IgD-negative memory B cell (primary cell): ENCODE measurements around the gene GPX2. TPM values are rescaled to one million over a fixed set of nuclear protein-coding genes. Genes with fewer than 3 reads are reported as not detected.
"Not testable (repeated sequence)": the region's sequence is repeated elsewhere in the genome, so short reads cannot be mapped to it uniquely, and the experiment has no call there.

Source experiments
- H3K27ac Mint-ChIP-seq, 3 donors: one replicate each; pipeline ENCODE4 v1.8.0; 2020 to 2022; ENCODE audit warnings: mild to moderate bottlenecking in 3 of 3, mixed read lengths in 3 of 3, moderate library complexity in 1 of 3
- H3K27me3 Mint-ChIP-seq: one replicate; pipeline ENCODE4 v1.8.0; 2021; ENCODE audit warnings: mixed read lengths
- H3K36me3 Mint-ChIP-seq: one replicate; pipeline ENCODE4 v1.8.0; 2020; ENCODE audit warnings: mild to moderate bottlenecking, mixed read lengths
- H3K4me1 Mint-ChIP-seq, 3 donors: one replicate each; pipeline ENCODE4 v1.8.0; 2020 to 2022; ENCODE audit warnings: mixed read lengths in 3 of 3, mild to moderate bottlenecking in 1 of 3
- H3K4me3 Mint-ChIP-seq, 4 donors: one replicate each; pipeline ENCODE4 v1.8.0; 2020 to 2022; ENCODE audit warnings: mild to moderate bottlenecking in 4 of 4, mixed read lengths in 4 of 4, moderate library complexity in 3 of 4
- H3K9me3 Mint-ChIP-seq, 3 donors: one replicate each; pipeline ENCODE4 v1.8.0; 2020 to 2021; ENCODE audit warnings: mixed read lengths in 3 of 3, mild to moderate bottlenecking in 1 of 3
- polyA plus RNA-seq: library from polyadenylated mRNA; unstranded; fragments of 300-500 nt; fragmentation: Illumina TruSeq; gene quantifications from one replicate; pipeline ENCODE4 v1.2.3, GENCODE V29; 2021

The GPX2 gene
- polyA plus RNA-seq, 1 donor from 2014 or later: not detected

DNA sequence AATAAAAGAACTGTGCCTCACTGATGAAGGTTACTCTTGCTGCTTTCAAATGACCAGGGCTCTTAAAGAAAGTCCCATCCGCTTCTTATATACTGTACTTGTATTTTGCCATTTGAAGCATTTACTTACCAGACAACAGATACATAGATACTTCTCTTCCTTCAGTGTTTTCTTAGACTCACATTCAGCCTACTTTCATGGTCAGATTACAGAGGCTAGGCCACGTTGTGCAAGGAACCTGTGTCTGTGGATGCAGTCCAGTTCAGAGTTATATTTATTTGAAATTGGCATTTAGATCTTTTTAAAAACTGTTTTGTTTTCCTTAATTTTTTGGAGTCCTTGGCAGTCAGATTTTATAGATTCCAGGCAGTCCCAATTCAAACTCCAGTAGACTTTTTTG lies 22.1 kb downstream of the GPX2 start:
- Mint-ChIP-seq H3K4me3 (no peak overlapping the region), H3K36me3 (peaks cover 5% of the 10 kb centered on the region), H3K4me1 (peaks cover 23 to 37% (median 34%) of the 10 kb centered on the region in 3 donors), H3K27ac (no peak overlapping the region), H3K9me3 (no peaks in the 10 kb centered on the region), H3K27me3 (no peaks in the 10 kb centered on the region)

- no peaks in the 10 kb centered on the region for H3K27me3 Mint-ChIP-seq
- H3K4me1 Mint-ChIP-seq: peaks cover 29 to 44% (median 39%) of the 10 kb centered on the region in 3 donors
- H3K4me3 Mint-ChIP-seq: peak overlapping the region in 1 of 4 donors; percentile 57
- H3K9me3 Mint-ChIP-seq: no peaks in the 10 kb centered on the region
- H3K36me3 Mint-ChIP-seq: peaks cover 5% of the 10 kb centered on the region
- peak overlapping the region in 1 of 3 donors; percentile 9 for H3K27ac Mint-ChIP-seq
Observed at GRCh38 chr14:64919618-64920017, 22.9 kb downstream of the GPX2 start.

DNA sequence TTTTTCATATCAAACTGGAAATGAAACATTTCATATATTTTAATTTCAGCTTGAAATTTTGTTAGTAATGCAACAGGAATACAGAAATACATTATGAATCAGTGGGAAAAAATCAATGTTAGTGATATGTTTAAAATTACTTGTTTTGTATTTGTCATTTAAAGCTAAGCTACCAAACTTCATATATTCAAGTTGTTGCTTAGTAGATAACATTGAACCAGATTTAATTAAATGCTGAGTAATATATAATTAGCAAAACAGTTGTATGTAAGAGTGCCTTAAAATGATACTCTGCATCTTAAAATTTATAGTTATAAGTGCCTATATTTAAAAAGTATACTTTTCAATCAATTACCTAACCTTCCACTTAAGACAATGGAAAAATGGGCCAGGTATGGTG lies 23.3 kb downstream of the GPX2 start:
- no peak overlapping the region for H3K27ac Mint-ChIP-seq
- peaks cover 28 to 44% (median 39%) of the 10 kb centered on the region in 3 donors for H3K4me1 Mint-ChIP-seq
- H3K27me3 Mint-ChIP-seq: no peaks in the 10 kb centered on the region
- no peaks in the 10 kb centered on the region for H3K9me3 Mint-ChIP-seq
- no peak overlapping the region for H3K4me3 Mint-ChIP-seq
- H3K36me3 Mint-ChIP-seq: peaks cover 5% of the 10 kb centered on the region

DNA sequence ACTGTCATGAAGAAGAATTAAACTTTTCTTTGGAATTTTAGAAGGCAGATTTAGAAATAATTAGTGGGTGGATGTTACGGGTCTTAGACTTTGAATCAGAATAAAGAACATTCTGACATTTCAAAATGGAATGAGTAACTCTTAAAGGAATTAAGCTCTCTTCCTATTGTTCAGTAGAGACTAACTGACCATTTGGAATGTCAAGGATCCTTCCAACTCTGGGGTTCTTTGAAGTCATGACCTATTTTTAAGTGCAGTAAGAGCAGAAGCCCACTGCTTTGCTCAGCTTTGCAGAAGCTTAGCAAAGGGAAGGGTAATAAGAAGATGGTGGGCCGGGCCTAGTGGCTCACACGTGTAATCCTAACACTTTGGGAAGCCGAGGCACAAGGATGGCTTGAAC lies 24.3 kb downstream of the GPX2 start:
- Mint-ChIP-seq H3K36me3 (peaks cover 3% of the 10 kb centered on the region), H3K9me3 (no peaks in the 10 kb centered on the region), H3K27me3 (no peaks in the 10 kb centered on the region), H3K4me3 (no peak overlapping the region), H3K4me1 (peaks cover 32 to 46% (median 39%) of the 10 kb centered on the region in 3 donors), H3K27ac (peak overlapping the region in 2 of 3 donors; percentile 71 to 81)

DNA sequence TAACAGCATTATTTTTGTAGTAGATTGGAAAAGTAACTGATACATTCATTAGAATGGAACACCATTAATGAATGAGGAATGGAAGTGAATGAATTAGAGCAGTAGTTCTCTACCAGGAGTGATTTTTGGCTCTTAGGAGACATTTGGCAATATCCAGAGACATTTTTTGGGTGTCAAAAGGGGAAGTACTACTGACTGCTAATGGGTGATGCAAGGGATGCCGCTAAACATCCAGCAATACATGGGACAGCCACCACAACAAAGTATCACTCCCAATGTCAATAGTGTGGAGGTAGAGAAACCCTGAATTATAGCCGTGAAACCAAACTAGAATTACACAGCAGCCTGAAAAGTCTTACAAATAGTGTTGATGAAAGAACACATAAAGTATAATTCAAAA lies 26.7 kb downstream of the GPX2 start:
- Mint-ChIP-seq H3K27me3 (no peaks in the 10 kb centered on the region), H3K4me1 (peaks cover 26 to 39% (median 34%) of the 10 kb centered on the region in 3 donors), H3K9me3 (no peaks in the 10 kb centered on the region), H3K36me3 (peaks cover 3% of the 10 kb centered on the region), H3K27ac (peak overlapping the region in 2 of 3 donors; percentile 72 to 94), H3K4me3 (peak overlapping the region; percentile 87 to 98 (median 92))

- Mint-ChIP-seq H3K27ac (peak overlapping the region; percentile 72 to 98 (median 94)), H3K4me3 (peak overlapping the region; percentile 87 to 98 (median 92)), H3K9me3 (no peaks in the 10 kb centered on the region), H3K36me3 (no peaks in the 10 kb centered on the region), H3K27me3 (no peaks in the 10 kb centered on the region), H3K4me1 (peaks cover 26 to 36% (median 30%) of the 10 kb centered on the region in 3 donors)
Observed at GRCh38 chr14:64915029-64915424, 27.5 kb downstream of the GPX2 start.

GRCh38 chr14:64914237-64915028 lies 28.1 kb downstream of the GPX2 start, which contains the start of gene CHURC1:
Gene CHURC1 (plus strand): TSS chr14:64914455. CDS start chr14:64914496, 41 bp downstream.
- H3K9me3 Mint-ChIP-seq: no peaks in the 10 kb centered on the region
- no peaks in the 10 kb centered on the region for H3K36me3 Mint-ChIP-seq
- peak within 1 kb of the TSS; percentile 72 to 98 (median 94) for H3K27ac Mint-ChIP-seq
- no peaks in the 10 kb centered on the region for H3K27me3 Mint-ChIP-seq
- H3K4me1 Mint-ChIP-seq: peaks cover 26 to 32% (median 27%) of the 10 kb centered on the region in 3 donors
- H3K4me3 Mint-ChIP-seq: peak within 1 kb of the TSS; percentile 87 to 98 (median 92)

- H3K4me1 Mint-ChIP-seq: peaks cover 24 to 28% (median 26%) of the 10 kb centered on the region in 3 donors
- peak overlapping the region; percentile 87 to 98 (median 92) for H3K4me3 Mint-ChIP-seq
- not testable (repeated sequence) for H3K36me3 Mint-ChIP-seq, H3K27me3 Mint-ChIP-seq, H3K9me3 Mint-ChIP-seq
- H3K27ac Mint-ChIP-seq: peak overlapping the region in 2 of 3 donors; percentile 72 to 94
Observed at GRCh38 chr14:64913477-64913876, 29.1 kb downstream of the GPX2 start.

- Mint-ChIP-seq H3K36me3 (no peaks in the 10 kb centered on the region), H3K4me3 (peak overlapping the region in 1 of 4 donors; percentile 87), H3K9me3 (no peaks in the 10 kb centered on the region), H3K27ac (peak overlapping the region in 1 of 3 donors; percentile 59), H3K27me3 (no peaks in the 10 kb centered on the region), H3K4me1 (peaks cover 18 to 20% (median 20%) of the 10 kb centered on the region in 3 donors)
Observed at GRCh38 chr14:64912261-64912660, 30.3 kb downstream of the GPX2 start.

DNA sequence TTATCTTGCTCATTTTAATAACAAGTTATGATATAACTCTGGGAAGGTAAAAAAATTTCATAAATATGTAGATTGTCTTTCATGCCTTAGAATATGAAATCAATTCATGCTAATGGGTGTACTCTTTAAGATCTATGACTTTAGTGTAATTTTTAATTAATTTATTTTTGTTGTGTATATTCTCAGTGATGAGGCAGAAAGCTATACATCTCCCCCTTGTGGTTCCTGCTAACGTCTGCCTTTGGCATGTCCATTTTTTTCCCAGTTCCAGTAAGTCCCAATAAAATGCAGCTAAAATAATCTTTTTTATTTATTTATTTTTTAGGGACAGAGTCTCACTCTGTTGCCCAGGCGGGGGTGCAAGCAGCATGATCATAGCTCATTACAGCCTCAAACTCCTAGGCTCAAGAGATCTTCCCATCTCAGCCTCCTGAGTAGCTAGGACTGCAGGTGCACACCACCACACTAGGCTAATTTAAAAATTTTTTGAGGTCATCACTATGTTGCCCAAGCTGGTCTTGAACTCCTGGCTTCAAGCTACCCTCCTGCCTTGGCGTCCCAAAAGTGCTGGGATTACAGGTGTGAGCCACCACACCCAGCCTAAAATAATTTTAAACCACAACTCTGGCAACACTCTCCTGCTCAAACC lies 31.6 kb downstream of the GPX2 start:
- H3K27ac Mint-ChIP-seq: peak overlapping the region in 1 of 3 donors; percentile 79
- no peak overlapping the region for H3K4me3 Mint-ChIP-seq
- H3K36me3 Mint-ChIP-seq: no peaks in the 10 kb centered on the region
- peaks cover 11 to 18% (median 14%) of the 10 kb centered on the region in 3 donors for H3K4me1 Mint-ChIP-seq
- H3K27me3 Mint-ChIP-seq: peaks cover 5% of the 10 kb centered on the region
- no peaks in the 10 kb centered on the region for H3K9me3 Mint-ChIP-seq

DNA sequence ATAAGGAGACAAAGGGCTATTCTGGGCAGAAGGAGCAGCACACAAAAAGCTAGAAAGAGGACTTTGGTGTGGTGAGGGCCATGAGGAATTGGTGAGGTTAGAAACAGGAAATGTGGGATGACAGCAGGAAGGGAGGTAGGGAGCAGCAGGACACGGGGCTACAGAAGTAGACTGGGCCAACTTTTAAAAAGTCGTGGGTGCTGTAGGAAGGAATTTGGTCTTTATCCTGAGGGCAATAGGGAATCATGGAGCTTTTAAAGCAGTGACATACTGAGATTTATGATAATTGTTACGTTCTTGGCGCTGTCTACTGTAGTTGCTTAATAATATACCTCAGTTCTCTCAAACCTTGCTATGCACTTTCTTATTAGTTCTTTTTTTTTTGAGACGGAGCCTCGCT lies 36.5 kb downstream of the GPX2 start:
- H3K4me1 Mint-ChIP-seq: no peaks in the 10 kb centered on the region
- no peak overlapping the region for H3K27ac Mint-ChIP-seq
- no peaks in the 10 kb centered on the region for H3K36me3 Mint-ChIP-seq
- H3K27me3 Mint-ChIP-seq: peaks cover 22% of the 10 kb centered on the region
- no peak overlapping the region for H3K4me3 Mint-ChIP-seq
- no peaks in the 10 kb centered on the region for H3K9me3 Mint-ChIP-seq

- Mint-ChIP-seq H3K27ac (no peak overlapping the region), H3K36me3 (peaks cover 5% of the 10 kb centered on the region), H3K9me3 (no peaks in the 10 kb centered on the region), H3K27me3 (peaks cover 15% of the 10 kb centered on the region), H3K4me1 (no peaks in the 10 kb centered on the region), H3K4me3 (no peak overlapping the region)
Observed at GRCh38 chr14:64899958-64900357, 42.6 kb downstream of the GPX2 start.

DNA sequence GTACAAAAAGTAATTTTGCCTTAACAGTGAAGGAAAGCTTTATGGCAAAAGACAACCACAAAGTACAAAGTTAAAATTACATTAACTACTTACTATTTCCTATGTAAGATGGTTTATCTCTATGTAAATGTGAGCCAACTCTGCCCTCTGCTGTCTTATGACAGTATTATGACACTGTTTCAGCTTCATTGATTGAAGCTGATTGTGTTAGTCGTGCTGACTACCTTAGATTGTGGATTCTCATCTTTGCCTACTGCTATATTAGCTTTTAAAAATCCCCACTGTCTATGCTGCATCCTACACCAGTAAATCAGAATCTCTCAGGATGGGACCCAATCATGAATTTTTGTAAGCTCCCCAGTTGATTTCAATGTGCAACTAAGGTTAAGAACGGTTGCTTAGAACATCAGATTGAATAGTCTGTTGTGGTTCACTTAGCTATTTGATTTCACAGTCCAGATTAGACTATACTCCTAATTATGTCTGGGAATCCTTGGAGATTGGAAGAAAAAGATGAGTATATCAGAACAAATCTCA lies 50.6 kb downstream of the GPX2 start:
- Mint-ChIP-seq H3K4me3 (no peak overlapping the region), H3K36me3 (no peaks in the 10 kb centered on the region), H3K27ac (no peak overlapping the region), H3K9me3 (no peaks in the 10 kb centered on the region), H3K4me1 (no peaks in the 10 kb centered on the region), H3K27me3 (peaks cover 9% of the 10 kb centered on the region)

DNA sequence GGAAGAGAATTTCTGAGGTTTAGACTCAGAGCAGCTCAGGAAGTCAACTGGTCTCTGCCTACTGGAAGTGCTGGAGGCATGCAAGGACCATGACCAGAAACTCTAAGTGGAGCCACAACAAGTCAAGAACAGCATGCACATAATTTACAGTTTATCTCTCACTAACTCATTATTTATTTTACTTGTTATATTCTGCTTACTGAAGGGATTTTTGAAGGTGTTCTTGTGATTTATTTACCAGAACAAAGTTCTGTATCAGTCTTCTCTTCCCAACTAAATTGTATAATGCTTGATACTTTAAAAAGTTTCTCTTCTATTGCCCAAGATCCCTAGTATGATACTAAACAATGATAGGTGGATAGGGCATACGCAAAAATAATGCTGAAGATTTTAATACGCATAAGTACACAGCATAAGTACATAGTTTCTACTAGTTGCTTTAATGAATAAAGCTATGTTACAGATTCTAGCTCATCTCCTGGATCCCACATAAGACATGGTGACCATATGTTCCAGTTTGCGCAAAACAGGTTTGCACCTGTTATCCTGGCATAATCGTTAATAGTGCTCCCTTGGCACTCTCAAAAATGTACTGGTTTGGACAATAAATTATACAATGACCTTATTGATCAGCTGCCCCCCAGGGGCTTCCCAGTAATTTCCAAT lies 51.2 kb downstream of the GPX2 start:
- H3K27ac Mint-ChIP-seq: no peak overlapping the region
- no peak overlapping the region for H3K4me3 Mint-ChIP-seq
- H3K4me1 Mint-ChIP-seq: no peaks in the 10 kb centered on the region
- peaks cover 12% of the 10 kb centered on the region for H3K27me3 Mint-ChIP-seq
- H3K36me3 Mint-ChIP-seq: no peaks in the 10 kb centered on the region
- no peaks in the 10 kb centered on the region for H3K9me3 Mint-ChIP-seq

GRCh38 chr14:64889352-64889751 lies 53.2 kb downstream of the GPX2 start:
- Mint-ChIP-seq H3K9me3 (no peaks in the 10 kb centered on the region), H3K36me3 (no peaks in the 10 kb centered on the region), H3K27ac (no peak overlapping the region), H3K4me3 (no peak overlapping the region), H3K27me3 (peaks cover 14% of the 10 kb centered on the region), H3K4me1 (no peaks in the 10 kb centered on the region)
